OCI-LY3 (cell line): ENCODE measurements around the gene DDX10.

Experiments
- H2AFZ ChIP-seq: fragments of 200-600, 300-600 bp; shearing (Covaris generic); 2 replicates; pipeline ENCODE4 v1.6.0; 2014; ENCODE audit warnings: antibody characterized with exemption, low read depth, low read length
- H3K27ac ChIP-seq: fragments of 200-600, 300-600 bp; sonication (generic); 2 replicates; pipeline ENCODE4 v1.5.1; 2014; ENCODE audit warnings: mild to moderate bottlenecking, low read length, moderate library complexity, mixed read lengths
- H3K27me3 ChIP-seq: fragments of 200-600, 300-600 bp; sonication (generic); 2 replicates; pipeline ENCODE4 v1.6.1; 2014; ENCODE audit warnings: low read depth, low read length, mixed read lengths
- H3K36me3 ChIP-seq: fragments of 200-600, 300-600 bp; sonication (generic); replicated peaks from 2 replicates; pipeline ENCODE3; 2014; ENCODE audit warnings: low read depth, low read length, mixed read lengths
- H3K4me1 ChIP-seq: fragments of 300-600, 200-600 bp; sonication (generic); 2 replicates; pipeline ENCODE4 v1.6.1; 2014; ENCODE audit warnings: low read length, mixed read lengths
- H3K4me2 ChIP-seq: fragments of 200-600, 300-600 bp; sonication (generic); 2 replicates; pipeline ENCODE4 v1.6.1; 2014; ENCODE audit warnings: low read length, mixed read lengths
- H3K4me3 ChIP-seq: fragments of 300-600, 200-600 bp; sonication (generic); 2 replicates; pipeline ENCODE4 v1.5.1; 2014; ENCODE audit warnings: antibody characterized with exemption, mild to moderate bottlenecking, low read length, moderate library complexity
- H3K79me2 ChIP-seq: fragments of 300-600, 200-600 bp; shearing (Covaris generic); 2 replicates; pipeline ENCODE4 v1.6.1; 2014; ENCODE audit warnings: mild to moderate bottlenecking, low read length, mixed read lengths
- H3K9ac ChIP-seq: fragments of 300-600, 200-600 bp; shearing (Covaris generic); 2 replicates; pipeline ENCODE4 v1.6.0; 2014; ENCODE audit warnings: mild to moderate bottlenecking, low read length, moderate library complexity
- H3K9me3 ChIP-seq: fragments of 200-600, 300-600 bp; shearing (Covaris generic); 2 replicates; pipeline ENCODE4 v1.6.1; 2014; ENCODE audit warnings: low read length, mixed read lengths; ENCODE audit not compliant: insufficient read depth
- H4K20me1 ChIP-seq: fragments of 200-600, 300-600 bp; sonication (generic); 2 replicates; pipeline ENCODE4 v1.6.1; 2016; ENCODE audit warnings: low read length, mixed read lengths; ENCODE audit not compliant: insufficient read depth
- CTCF ChIP-seq: fragments of 200-600, 300-600 bp; sonication (generic); IDR thresholded peaks from 2 replicates; pipeline ENCODE4 v1.5.1; 2014; ENCODE audit warnings: antibody characterized with exemption, low read length, low read depth
- EZH2phosphoT487 ChIP-seq: fragments of 200-600 bp; shearing (Covaris generic); IDR thresholded peaks from 2 replicates; pipeline ENCODE4 v1.6.1; 2018; ENCODE audit warnings: antibody characterized with exemption, mixed run types, low read depth

The DDX10 gene

GRCh38 chr11:108959874-108960273, 295.0 kb downstream of the DDX10 start:
- H4K20me1 ChIP-seq, result no peaks in the 10 kb centered on the region
- no peak overlapping the region for H3K9ac ChIP-seq
- H3K36me3 ChIP-seq, result no peaks in the 10 kb centered on the region
- no peak overlapping the region for H2AFZ ChIP-seq
- no peak for TF ChIP-seq CTCF
- no peaks in the 10 kb centered on the region for H3K27me3 ChIP-seq
- no peaks in the 10 kb centered on the region for H3K79me2 ChIP-seq
- no peaks in the 10 kb centered on the region for H3K4me1 ChIP-seq
- H3K4me3 ChIP-seq, result no peak overlapping the region
- H3K4me2 ChIP-seq, result no peak overlapping the region
- H3K27ac ChIP-seq, result no peak overlapping the region
- no peaks in the 10 kb centered on the region for H3K9me3 ChIP-seq

- H3K79me2 ChIP-seq, result no peaks in the 10 kb centered on the region
- no peaks in the 10 kb centered on the region for H3K9me3 ChIP-seq
- H3K27me3 ChIP-seq, result no peaks in the 10 kb centered on the region
- H3K4me1 ChIP-seq, result no peaks in the 10 kb centered on the region
- H3K27ac ChIP-seq, result no peak overlapping the region
- H4K20me1 ChIP-seq, result no peaks in the 10 kb centered on the region
- H2AFZ ChIP-seq, result no peak overlapping the region
- TF ChIP-seq CTCF, result no peak
- no peak for TF ChIP-seq EZH2phosphoT487
- no peak overlapping the region for H3K9ac ChIP-seq
- no peak overlapping the region for H3K4me3 ChIP-seq
- H3K4me2 ChIP-seq, result no peak overlapping the region
- H3K36me3 ChIP-seq, result no peaks in the 10 kb centered on the region
Observed at GRCh38 chr11:108960501-108960900, 295.6 kb downstream of the DDX10 start.

GRCh38 chr11:108961095-108961494, 296.2 kb downstream of the DDX10 start:
- Histone ChIP-seq H3K9me3 (no peaks in the 10 kb centered on the region), H3K9ac (no peak overlapping the region), H3K27ac (no peak overlapping the region), H3K27me3 (no peaks in the 10 kb centered on the region), H3K4me1 (no peaks in the 10 kb centered on the region), H3K4me3 (no peak overlapping the region), H3K79me2 (no peaks in the 10 kb centered on the region), H3K36me3 (no peaks in the 10 kb centered on the region), H4K20me1 (no peaks in the 10 kb centered on the region), H2AFZ (no peak overlapping the region), H3K4me2 (no peak overlapping the region)
- TF ChIP-seq EZH2phosphoT487, result no peak
- TF ChIP-seq CTCF, result no peak

- TF ChIP-seq EZH2phosphoT487, result no peak
- no peak for TF ChIP-seq CTCF
- H3K4me2 ChIP-seq, result no peak overlapping the region
- no peak overlapping the region for H3K4me3 ChIP-seq
- no peaks in the 10 kb centered on the region for H3K27me3 ChIP-seq
- no peaks in the 10 kb centered on the region for H3K36me3 ChIP-seq
- no peak overlapping the region for H3K9ac ChIP-seq
- H3K27ac ChIP-seq, result no peak overlapping the region
- no peaks in the 10 kb centered on the region for H4K20me1 ChIP-seq
- H3K9me3 ChIP-seq, result no peaks in the 10 kb centered on the region
- H2AFZ ChIP-seq, result no peak overlapping the region
- no peaks in the 10 kb centered on the region for H3K4me1 ChIP-seq
- no peaks in the 10 kb centered on the region for H3K79me2 ChIP-seq
Observed at GRCh38 chr11:108963118-108963517, 298.2 kb downstream of the DDX10 start.
